Measurements from ENCODE around the gene ARHGAP33.

- TF ChIP-seq POLR2A (IDR thresholded peaks at IDR 0.05) (no peak), CTCF (IDR thresholded peaks at IDR 0.05) (no peak), POLR2AphosphoS5 (IDR thresholded peaks at IDR 0.05) (no peak), EP300 (IDR thresholded peaks at IDR 0.05) (no peak)
These were observed 1.9 kb downstream of the ARHGAP33 start for GRCh38 chr19:35777086-35777841.
